Stimulated activated naive B cell treated with anti-CD40 and anti-IgM and Interleukin-4, amounts not matched to agents 10 μg/mL and 1 μg/mL and 100 μg/mL, for 72 hours (primary cell): Measurements from ENCODE around the gene CHRNB1.

ENCODE experiments used
- ATAC-seq, 2 donors: fragments of 150-1000 bp; cut with Tn5 transposase; replicated peaks; 2 replicates each; pipeline ENCODE4 v1.10.0; 2021; ENCODE audit warnings: moderate library complexity in 1 of 2
- DNase-seq: peaks from one replicate; pipeline ENCODE4 v3.0.0; 2021
- H3K27ac Mint-ChIP-seq: one replicate; pipeline ENCODE4 v1.8.0; 2022; ENCODE audit warnings: mild to moderate bottlenecking, mixed read lengths
- H3K27me3 Mint-ChIP-seq, 2 donors: one replicate each; pipeline ENCODE4 v1.8.0; 2022; ENCODE audit warnings: mixed read lengths in 2 of 2
- H3K36me3 Mint-ChIP-seq, 2 donors: one replicate each; pipeline ENCODE4 v1.8.0; 2022; ENCODE audit warnings: mixed read lengths in 2 of 2, mild to moderate bottlenecking in 1 of 2
- H3K4me1 Mint-ChIP-seq, 2 donors: one replicate each; pipeline ENCODE4 v1.8.0; 2022; ENCODE audit warnings: mixed read lengths in 2 of 2, mild to moderate bottlenecking in 1 of 2
- H3K4me3 Mint-ChIP-seq, 2 donors: one replicate each; pipeline ENCODE4 v1.8.0; 2022; ENCODE audit warnings: mild to moderate bottlenecking in 2 of 2, mixed read lengths in 2 of 2, moderate library complexity in 1 of 2
- H3K9me3 Mint-ChIP-seq, 2 donors: one replicate each; pipeline ENCODE4 v1.8.0; 2022; ENCODE audit warnings: mixed read lengths in 2 of 2, mild to moderate bottlenecking in 1 of 2

The CHRNB1 gene

DNA sequence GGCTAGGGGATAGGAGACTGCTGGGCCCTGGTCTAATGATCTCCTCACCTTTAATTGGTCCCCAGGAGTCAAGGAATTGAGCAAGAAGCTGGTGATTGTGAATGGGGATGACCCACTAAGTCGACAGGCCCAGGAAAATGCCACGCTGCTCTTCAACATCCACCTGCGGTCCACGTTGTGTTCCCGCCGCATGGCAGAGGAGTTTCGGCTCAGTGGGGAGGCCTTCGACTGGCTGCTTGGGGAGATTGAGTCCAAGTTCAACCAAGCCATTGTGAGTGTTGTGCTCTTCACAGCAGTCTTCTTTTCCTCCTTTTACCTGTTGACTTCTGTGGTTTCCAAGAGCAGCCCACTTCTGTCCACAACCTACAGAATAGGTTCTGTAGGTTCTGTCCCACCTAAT lies 58.7 kb downstream of the CHRNB1 start:
- H3K27ac Mint-ChIP-seq = peak overlapping the region; percentile 63
- ATAC-seq (no peak), DNase-seq (no peak)
- peaks cover 2 to 4% of the 10 kb centered on the region in 2 donors for H3K4me1 Mint-ChIP-seq
- no peaks in the 10 kb centered on the region for H3K9me3 Mint-ChIP-seq
- H3K27me3 Mint-ChIP-seq = no peaks in the 10 kb centered on the region
- H3K4me3 Mint-ChIP-seq = no peak overlapping the region
- peaks cover 50 to 67% of the 10 kb centered on the region in 2 donors for H3K36me3 Mint-ChIP-seq
